ENCODE results near the gene ADGRL3. TPM values are rescaled to one million over a fixed set of nuclear protein-coding genes. Genes with fewer than 3 reads are reported as not detected.
"Not testable (repeated sequence)": the region's sequence is repeated elsewhere in the genome, so short reads cannot be mapped to it uniquely, and the experiment has no call there.

The ADGRL3 gene
- polyA plus RNA-seq, 1 experiment = 0.35 TPM

GRCh38 chr4:61203436-61203790 is 3.3 kb downstream of the ADGRL3 start:
- no peaks in the 10 kb centered on the region for H3K9me3 ChIP-seq (ENCODE audit: control insufficient read depth, insufficient read depth, low read length)
- ChIA-PET CTCF (no interaction called here), POLR2A (no interaction called here)
- no peak overlapping the region for H3K4me3 ChIP-seq (ENCODE audit: low read depth, low read length)
- peaks cover 38% of the 10 kb centered on the region for H3K27me3 ChIP-seq (ENCODE audit: control insufficient read depth, insufficient read depth, low read length)
- no peak for TF ChIP-seq CTCF (IDR thresholded peaks at IDR 0.05; ENCODE audit: low read depth, low read length)
- H3K27ac ChIP-seq (ENCODE audit: low read depth, low read length) = no peak overlapping the region
- no peak for DNase-seq (ENCODE audit: low read depth, low spot score)

GRCh38 chr4:61204353-61205060 is 4.4 kb downstream of the ADGRL3 start:
- Histone ChIP-seq H3K27ac (ENCODE audit: low read depth, low read length) (no peak overlapping the region), H3K9me3 (ENCODE audit: control insufficient read depth, insufficient read depth, low read length) (no peaks in the 10 kb centered on the region), H3K27me3 (ENCODE audit: control insufficient read depth, insufficient read depth, low read length) (peaks cover 34% of the 10 kb centered on the region), H3K4me3 (ENCODE audit: low read depth, low read length) (no peak overlapping the region)
- POLR2A ChIA-PET = no interaction called here
- no peak for DNase-seq (ENCODE audit: low read depth, low spot score)
- no peak for TF ChIP-seq CTCF (IDR thresholded peaks at IDR 0.05; ENCODE audit: low read depth, low read length)
- CTCF ChIA-PET = no interaction called here

GRCh38 chr4:61205066-61205465 is 4.9 kb downstream of the ADGRL3 start:
- DNase-seq (ENCODE audit: low read depth, low spot score) = no peak
- H3K27me3 ChIP-seq (ENCODE audit: control insufficient read depth, insufficient read depth, low read length) = peaks cover 29% of the 10 kb centered on the region
- ChIA-PET CTCF (no interaction called here), POLR2A (no interaction called here)
- no peak for TF ChIP-seq CTCF (IDR thresholded peaks at IDR 0.05; ENCODE audit: low read depth, low read length)
- no peaks in the 10 kb centered on the region for H3K9me3 ChIP-seq (ENCODE audit: control insufficient read depth, insufficient read depth, low read length)
- H3K27ac ChIP-seq (ENCODE audit: low read depth, low read length) = no peak overlapping the region
- no peak overlapping the region for H3K4me3 ChIP-seq (ENCODE audit: low read depth, low read length)

- DNase-seq (ENCODE audit: low read depth, low spot score); CTCF ChIA-PET; H3K27ac ChIP-seq (ENCODE audit: low read depth, low read length); H3K4me3 ChIP-seq (ENCODE audit: low read depth, low read length); H3K9me3 ChIP-seq (ENCODE audit: control insufficient read depth, insufficient read depth, low read length); POLR2A ChIA-PET: not testable (repeated sequence)
- peaks cover 11% of the 10 kb centered on the region for H3K27me3 ChIP-seq (ENCODE audit: control insufficient read depth, insufficient read depth, low read length)
Measured at GRCh38 chr4:61207156-61207555, 7.0 kb downstream of the ADGRL3 start.

- TF ChIP-seq CTCF (IDR thresholded peaks at IDR 0.05; ENCODE audit: low read depth, low read length) = no peak
- H3K27ac ChIP-seq (ENCODE audit: low read depth, low read length) = no peak overlapping the region
- no peak overlapping the region for H3K4me3 ChIP-seq (ENCODE audit: low read depth, low read length)
- DNase-seq (ENCODE audit: low read depth, low spot score) = no peak
- H3K9me3 ChIP-seq (ENCODE audit: control insufficient read depth, insufficient read depth, low read length) = no peaks in the 10 kb centered on the region
- H3K27me3 ChIP-seq (ENCODE audit: control insufficient read depth, insufficient read depth, low read length) = no peaks in the 10 kb centered on the region
- ChIA-PET POLR2A (no interaction called here), CTCF (no interaction called here)
Measured at GRCh38 chr4:61210186-61210939, 10.2 kb downstream of the ADGRL3 start.
